HG02763 (cell line): ENCODE data around the gene PRDM16.

Experiments
- ATAC-seq: cut with Tn5 transposase; IDR thresholded peaks from one replicate; pipeline ENCODE4 v1.9.1; 2021; ENCODE audit warnings: mild to moderate bottlenecking, moderate library complexity; ENCODE audit not compliant: unreplicated experiment

The PRDM16 gene

GRCh38 chr1:3195480-3195815, 126.4 kb downstream of the PRDM16 start:
- ATAC-seq = no peak

- ATAC-seq = no peak
Measured at GRCh38 chr1:3195966-3196515, 127.0 kb downstream of the PRDM16 start.

GRCh38 chr1:3196577-3197245, 127.7 kb downstream of the PRDM16 start:
- no peak for ATAC-seq

- no peak for ATAC-seq
Measured at GRCh38 chr1:3197781-3198316, 128.8 kb downstream of the PRDM16 start.

GRCh38 chr1:3198371-3199271, 129.6 kb downstream of the PRDM16 start:
- no peak for ATAC-seq

GRCh38 chr1:3204725-3205124, 135.7 kb downstream of the PRDM16 start:
- ATAC-seq = no peak

GRCh38 chr1:3205815-3206214, 136.8 kb downstream of the PRDM16 start:
- no peak for ATAC-seq

GRCh38 chr1:3206696-3207095, 137.7 kb downstream of the PRDM16 start:
- ATAC-seq = no peak

- no peak for ATAC-seq
Measured at GRCh38 chr1:3207217-3207848, 138.3 kb downstream of the PRDM16 start.

- ATAC-seq = no peak
Measured at GRCh38 chr1:3208819-3209200, 139.8 kb downstream of the PRDM16 start.

- no peak for ATAC-seq
Measured at GRCh38 chr1:3209201-3209600, 140.2 kb downstream of the PRDM16 start.

- ATAC-seq = no peak
Measured at GRCh38 chr1:3211582-3212375, 142.8 kb downstream of the PRDM16 start.

GRCh38 chr1:3212453-3213355, 143.7 kb downstream of the PRDM16 start:
- no peak for ATAC-seq

- ATAC-seq = no peak
Measured at GRCh38 chr1:3213730-3214129, 144.7 kb downstream of the PRDM16 start.

- no peak for ATAC-seq
Measured at GRCh38 chr1:3215198-3216014, 146.4 kb downstream of the PRDM16 start.

GRCh38 chr1:3216015-3216391, 147.0 kb downstream of the PRDM16 start:
- no peak for ATAC-seq

- no peak for ATAC-seq
Measured at GRCh38 chr1:3217181-3217641, 148.2 kb downstream of the PRDM16 start.

GRCh38 chr1:3217979-3218679, 149.1 kb downstream of the PRDM16 start:
- no peak for ATAC-seq
